SU-DHL-6 (cell line): ENCODE data around the gene CRADD.
"Not testable (repeated sequence)": the region's sequence is repeated elsewhere in the genome, so short reads cannot be mapped to it uniquely, and the experiment has no call there.

Source experiments
- H2AFZ ChIP-seq: fragments of 200-600 bp; sonication (generic); 2 replicates; pipeline ENCODE4 v1.6.1; 2014; ENCODE audit warnings: low read depth, mild to moderate bottlenecking, moderate library complexity, mixed read lengths, antibody characterized with exemption, low read length; ENCODE audit not compliant: severe bottlenecking
- H3F3A ChIP-seq: fragments of 200-600 bp; shearing (Covaris generic); 2 replicates; pipeline ENCODE4 v1.6.0; 2016; ENCODE audit warnings: antibody characterized with exemption, mild to moderate bottlenecking; ENCODE audit not compliant: insufficient read depth
- H3K27ac ChIP-seq: fragments of 200-600 bp; sonication (generic); 2 replicates; pipeline ENCODE4 v1.5.1; 2016; ENCODE audit warnings: low read depth, mild to moderate bottlenecking, low read length, moderate library complexity, mixed read lengths
- H3K27me3 ChIP-seq: fragments of 200-600 bp; sonication (generic), shearing (Covaris generic); 2 replicates; pipeline ENCODE4 v1.6.0; 2014; ENCODE audit warnings: mild to moderate bottlenecking, low read length
- H3K36me3 ChIP-seq: fragments of 200-600 bp; sonication (generic); 2 replicates; pipeline ENCODE4 v1.6.1; 2014; ENCODE audit warnings: mild to moderate bottlenecking, low read length, mixed read lengths
- H3K4me2 ChIP-seq: fragments of 300-600, 200-600 bp; shearing (Covaris generic), sonication (generic); 2 replicates; pipeline ENCODE4 v1.6.0; 2014; ENCODE audit warnings: low read length, low read depth, mild to moderate bottlenecking; ENCODE audit not compliant: poor library complexity, severe bottlenecking
- H3K4me3 ChIP-seq: fragments of 200-600 bp; sonication (generic); 2 replicates; pipeline ENCODE4 v1.5.1; 2014; ENCODE audit warnings: antibody characterized with exemption, low read length, mild to moderate bottlenecking, mixed read lengths; ENCODE audit not compliant: insufficient read depth, poor library complexity, severe bottlenecking
- H3K79me2 ChIP-seq: fragments of 200-600 bp; sonication (generic); 2 replicates; pipeline ENCODE4 v1.6.1; 2014; ENCODE audit warnings: mild to moderate bottlenecking, low read length, moderate library complexity; ENCODE audit not compliant: insufficient read depth
- H3K9ac ChIP-seq: fragments of 200-600 bp; sonication (generic); 2 replicates; pipeline ENCODE4 v1.7.0; 2014; ENCODE audit warnings: mild to moderate bottlenecking, low read length
- H3K9me2 ChIP-seq: fragments of 200-600 bp; sonication (generic); replicated peaks from 2 replicates; pipeline ENCODE4 v1.6.1; 2014; ENCODE audit warnings: low read length; ENCODE audit not compliant: insufficient read depth
- H3K9me3 ChIP-seq: fragments of 200-600 bp; sonication (generic); 2 replicates; pipeline ENCODE4 v1.6.1; 2014; ENCODE audit warnings: low read length, mixed read lengths; ENCODE audit not compliant: insufficient read depth
- H4K20me1 ChIP-seq: fragments of 200-600 bp; sonication (generic); 2 replicates; pipeline ENCODE4 v1.6.1; 2014; ENCODE audit warnings: low read depth, mild to moderate bottlenecking, antibody characterized with exemption, low read length, moderate library complexity, mixed read lengths
- CTCF ChIP-seq: fragments of 200-600 bp; sonication (generic); IDR thresholded peaks from one replicate; pipeline ENCODE4 v1.5.1; 2017; ENCODE audit warnings: antibody characterized with exemption, mild to moderate bottlenecking, low read length, moderate library complexity; ENCODE audit not compliant: insufficient read depth, poor library complexity, severe bottlenecking
- EZH2phosphoT487 ChIP-seq: fragments of 200-600 bp; sonication (generic), shearing (Covaris generic); conservative IDR thresholded peaks from 2 replicates; pipeline ENCODE4 v1.6.1; 2018; ENCODE audit warnings: mild to moderate bottlenecking, antibody characterized with exemption, low read length, moderate library complexity, mixed read lengths

CRADD gene

GRCh38 chr12:93798279-93799151 lies 121.3 kb downstream of the CRADD start:
- no peaks in the 10 kb centered on the region for H3K9me2 ChIP-seq
- no peaks in the 10 kb centered on the region for H4K20me1 ChIP-seq
- no peak overlapping the region for H3K9ac ChIP-seq
- H3K27me3 ChIP-seq = no peaks in the 10 kb centered on the region
- TF ChIP-seq EZH2phosphoT487 (no peak), CTCF (no peak)
- no peak overlapping the region for H3K4me2 ChIP-seq
- H3K79me2 ChIP-seq = no peaks in the 10 kb centered on the region
- H3F3A ChIP-seq = no peaks in the 10 kb centered on the region
- H2AFZ ChIP-seq = no peak overlapping the region
- H3K4me3 ChIP-seq = no peak overlapping the region
- no peaks in the 10 kb centered on the region for H3K9me3 ChIP-seq
- H3K27ac ChIP-seq = no peak overlapping the region
- no peaks in the 10 kb centered on the region for H3K36me3 ChIP-seq

GRCh38 chr12:93801666-93802065 lies 124.5 kb downstream of the CRADD start:
- H3F3A ChIP-seq, H3K27ac ChIP-seq, H3K27me3 ChIP-seq, H3K79me2 ChIP-seq, H3K36me3 ChIP-seq, H3K9ac ChIP-seq, H3K9me3 ChIP-seq, H3K4me3 ChIP-seq, H3K9me2 ChIP-seq, H4K20me1 ChIP-seq, H3K4me2 ChIP-seq, H2AFZ ChIP-seq: not testable (repeated sequence)

GRCh38 chr12:93802293-93802692 lies 125.1 kb downstream of the CRADD start:
- H3K4me3 ChIP-seq = no peak overlapping the region
- H3K27me3 ChIP-seq = no peaks in the 10 kb centered on the region
- no peaks in the 10 kb centered on the region for H3F3A ChIP-seq
- H3K9me2 ChIP-seq = no peaks in the 10 kb centered on the region
- no peak overlapping the region for H2AFZ ChIP-seq
- H3K36me3 ChIP-seq = no peaks in the 10 kb centered on the region
- H4K20me1 ChIP-seq = no peaks in the 10 kb centered on the region
- no peak overlapping the region for H3K9ac ChIP-seq
- H3K79me2 ChIP-seq = no peaks in the 10 kb centered on the region
- H3K4me2 ChIP-seq = no peak overlapping the region
- no peak overlapping the region for H3K27ac ChIP-seq
- TF ChIP-seq EZH2phosphoT487 = no peak
- no peak for TF ChIP-seq CTCF
- H3K9me3 ChIP-seq = no peaks in the 10 kb centered on the region

- TF ChIP-seq EZH2phosphoT487 (no peak), CTCF (no peak)
- Histone ChIP-seq H3K4me3 (no peak overlapping the region), H3K79me2 (no peaks in the 10 kb centered on the region), H3K9ac (no peak overlapping the region), H3K27ac (no peak overlapping the region), H3K9me3 (no peaks in the 10 kb centered on the region), H3K9me2 (no peaks in the 10 kb centered on the region), H3K36me3 (no peaks in the 10 kb centered on the region), H2AFZ (no peak overlapping the region), H3F3A (no peaks in the 10 kb centered on the region), H4K20me1 (no peaks in the 10 kb centered on the region), H3K27me3 (no peaks in the 10 kb centered on the region), H3K4me2 (no peak overlapping the region)
Observed at GRCh38 chr12:93802698-93803423, 125.7 kb downstream of the CRADD start.
